ENCODE measurements around the gene LRRN3. TPM values are rescaled to one million over a fixed set of nuclear protein-coding genes. Genes with fewer than 3 reads are reported as not detected.

LRRN3 gene
- total and polyA plus RNA-seq, 2 of the 8 experiments (the other 6 are each of a cell fraction or from before 2014, with no cell fraction given): 0.20 to 0.32 TPM

- TF ChIP-seq SIRT6 (IDR thresholded peaks at IDR 0.05; ENCODE audit: low read length) (no peak), CREB1 (IDR thresholded peaks at IDR 0.05) (no peak), HDAC2 (IDR thresholded peaks at IDR 0.05; ENCODE audit: borderline replicate concordance in 1 of 2, low read depth in 2 of 2, low read length in 2 of 2) (no peak), CHD2 (IDR thresholded peaks at IDR 0.05; ENCODE audit: low read length) (no peak), EP300 (IDR thresholded peaks at IDR 0.05; ENCODE audit: borderline replicate concordance in 1 of 2, low read depth in 2 of 2, low read length in 2 of 2) (no peak), SP4 (IDR thresholded peaks at IDR 0.05; ENCODE audit: low read length) (no peak), TBP (IDR thresholded peaks at IDR 0.05; ENCODE audit: low read depth, low read length) (no peak), KDM4A (IDR thresholded peaks at IDR 0.05; ENCODE audit: low read depth, low read length, severe bottlenecking) (no peak)
- Histone ChIP-seq H3K4me3 (ENCODE audit: extremely low read depth in 1 of 4, insufficient read depth in 2 of 4, low read depth in 3 of 4, low read length in 4 of 4) (no peak overlapping the region), H3K36me3 (ENCODE audit: control insufficient read depth in 2 of 4, insufficient read depth in 4 of 4, low read length in 3 of 4) (no peaks in the 10 kb centered on the region), H2BK12ac (ENCODE audit: low read depth, low read length) (no peak overlapping the region), H3K18ac (ENCODE audit: extremely low read depth, low read length) (no peak overlapping the region), H2BK20ac (ENCODE audit: low read length) (no peak overlapping the region), H4K5ac (ENCODE audit: insufficient read length, low read depth, low read length) (no peak overlapping the region), H3K9me3 (ENCODE audit: insufficient read depth in 2 of 2, low read depth in 1 of 2, low read length in 1 of 2) (no peaks in the 10 kb centered on the region), H2AFZ (ENCODE audit: low read length) (no peak overlapping the region), H4K8ac (ENCODE audit: extremely low read depth, insufficient read depth, low read length) (no peak overlapping the region), H3K4me2 (ENCODE audit: insufficient read depth in 1 of 2, low read depth in 2 of 2, low read length in 2 of 2) (no peak overlapping the region), H4K91ac (replicated peaks; ENCODE audit: insufficient read length, low read length) (no peak overlapping the region), H3K9ac (replicated peaks in 1 of 4; ENCODE audit: extremely low read depth in 1 of 4, low read depth in 3 of 4, low read length in 3 of 4) (no peak overlapping the region), H3K23me2 (ENCODE audit: low read depth, low read length) (no peaks in the 10 kb centered on the region), H2AK5ac (ENCODE audit: low read depth, low read length) (no peak overlapping the region), H3K27ac (ENCODE audit: low read depth, low read length) (no peak overlapping the region), H3K27me3 (replicated peaks in 1 of 4; ENCODE audit: control insufficient read depth in 3 of 4, extremely low read depth in 1 of 4, insufficient read depth in 3 of 4, low read length in 3 of 4) (no peaks in the 10 kb centered on the region), H3K56ac (replicated peaks; ENCODE audit: insufficient read length, low read depth, low read length) (no peak overlapping the region), H2BK5ac (ENCODE audit: low read depth, low read length) (no peak overlapping the region), H3K23ac (ENCODE audit: insufficient read length) (no peak overlapping the region), H3K14ac (ENCODE audit: insufficient read length) (no peak overlapping the region), H4K20me1 (replicated peaks in 1 of 2; ENCODE audit: control insufficient read depth in 1 of 2, insufficient read depth in 2 of 2, low read length in 2 of 2) (no peaks in the 10 kb centered on the region), H3K4ac (replicated peaks; ENCODE audit: insufficient read length, low read depth, low read length) (no peak overlapping the region), H3K4me1 (replicated peaks in 1 of 4; ENCODE audit: control insufficient read depth in 3 of 4, insufficient read depth in 4 of 4, low read length in 3 of 4) (peaks cover 0 to 12% (median 7%) of the 10 kb centered on the region in 4 experiments; a peak in 4 of 7 replicates), H3K79me1 (ENCODE audit: low read depth, low read length) (no peaks in the 10 kb centered on the region), H3K79me2 (ENCODE audit: control insufficient read depth in 1 of 2, insufficient read depth in 2 of 2, low read length in 2 of 2) (no peaks in the 10 kb centered on the region), H2BK15ac (ENCODE audit: low read length) (no peak overlapping the region), H2BK120ac (replicated peaks; ENCODE audit: low read depth, low read length) (no peak overlapping the region)
- FAIRE-seq (no peak), DNase-seq (ENCODE audit: low read depth in 1 of 2, low spot score in 2 of 2) (no peak)
- WGBS, 2 experiments (ENCODE audit: extremely low coverage in 1 of 2, insufficient coverage in 1 of 2, insufficient read length in 1 of 2, insufficient replicate concordance in 2 of 2, low coverage in 1 of 2, low lambda C conversion rate in 2 of 2, missing lambda C conversion rate in 1 of 2): 92% methylated on average over 1 of the region's 1 CpG; no CpG with 5 or more reads in 1 of the 2 experiments
- CTCF ChIA-PET (ENCODE audit: partially characterized antibody): no interaction called here
- POLR2A ChIA-PET (ENCODE audit: partially characterized antibody): no interaction called here
Observed at GRCh38 chr7:111088328-111088727, 2.6 kb upstream of the LRRN3 start.

Measured in H1 (cell line).